ENCODE measurements around the gene PPP1R27.

PPP1R27 gene, protein sequence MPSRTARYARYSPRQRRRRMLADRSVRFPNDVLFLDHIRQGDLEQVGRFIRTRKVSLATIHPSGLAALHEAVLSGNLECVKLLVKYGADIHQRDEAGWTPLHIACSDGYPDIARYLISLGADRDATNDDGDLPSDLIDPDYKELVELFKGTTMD

DNA sequence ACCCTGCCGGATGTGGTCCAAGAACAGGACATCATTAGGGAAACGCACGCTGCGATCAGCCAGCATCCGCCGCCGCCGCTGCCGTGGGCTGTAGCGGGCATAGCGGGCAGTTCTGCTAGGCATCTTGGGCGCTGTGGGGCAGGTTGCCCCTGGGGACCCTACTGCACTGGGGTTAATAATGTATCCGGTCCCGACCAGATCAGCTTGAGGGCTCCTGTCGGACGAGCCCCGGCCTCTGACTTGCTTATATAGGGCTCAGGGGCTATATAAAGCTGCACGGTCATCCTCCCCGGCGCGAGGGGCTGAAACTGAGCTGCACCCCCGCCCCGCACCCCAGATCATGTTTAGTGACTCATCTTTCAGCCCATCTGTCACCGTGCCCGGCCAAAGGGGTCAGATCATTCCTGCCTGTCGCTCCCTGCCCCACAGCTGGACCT, at the start of gene PPP1R27:
PPP1R27 (minus strand) TSS at position 220 of the 437 bp plus-strand sequence; CDS start at position 123, 97 bp downstream.
- Histone ChIP-seq H3K36me3 (ENCODE audit: control insufficient read depth, insufficient read depth, low read length) (no peaks in the 10 kb centered on the region), H3K4me1 (ENCODE audit: control insufficient read depth, insufficient read depth, low read length) (no peaks in the 10 kb centered on the region)

DNA sequence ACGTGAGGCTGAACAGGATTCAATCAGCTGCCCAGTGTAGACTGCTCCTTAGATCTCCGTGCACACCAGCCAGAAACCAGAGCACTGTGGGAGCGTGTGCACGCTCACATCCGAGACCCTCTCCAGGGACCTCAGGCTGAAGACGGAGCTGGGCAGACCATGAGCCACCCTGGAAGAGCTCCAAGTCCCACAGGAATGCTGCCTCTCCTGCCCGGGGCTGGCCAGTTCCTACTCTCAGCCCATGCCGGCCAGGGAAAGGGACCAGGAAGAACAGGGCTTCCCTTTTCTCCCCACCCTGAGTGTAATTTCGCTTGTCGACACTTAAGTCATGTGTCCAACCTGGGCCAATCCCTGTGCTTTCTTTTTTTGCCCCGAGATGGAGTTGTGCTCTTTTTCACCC, 49.7 kb upstream of the PPP1R27 start:
- Histone ChIP-seq H3K27me3 (ENCODE audit: control insufficient read depth, insufficient read depth, low read length) (no peaks in the 10 kb centered on the region), H3K36me3 (ENCODE audit: control insufficient read depth, insufficient read depth, low read length) (peaks cover 45% of the 10 kb centered on the region), H3K4me1 (ENCODE audit: control insufficient read depth, insufficient read depth, low read length) (no peaks in the 10 kb centered on the region), H3K9me3 (ENCODE audit: control insufficient read depth, insufficient read depth, low read length) (no peaks in the 10 kb centered on the region), H3K9ac (ENCODE audit: low read depth, low read length) (no peak overlapping the region), H3K4me3 (ENCODE audit: low read depth, low read length) (no peak overlapping the region)

More for the DNA sequence above, at the start of gene PPP1R27:
- H3K9me3 ChIP-seq (ENCODE audit: control insufficient read depth, insufficient read depth, low read length) = no peaks in the 10 kb centered on the region
- H3K27me3 ChIP-seq (ENCODE audit: control insufficient read depth, insufficient read depth, low read length) = no peaks in the 10 kb centered on the region
- H3K4me3 ChIP-seq (ENCODE audit: low read depth, low read length) = peak within 1 kb of the TSS; percentile 84
- peak within 1 kb of the TSS; percentile 92 for H3K9ac ChIP-seq (ENCODE audit: low read depth, low read length)

DNA sequence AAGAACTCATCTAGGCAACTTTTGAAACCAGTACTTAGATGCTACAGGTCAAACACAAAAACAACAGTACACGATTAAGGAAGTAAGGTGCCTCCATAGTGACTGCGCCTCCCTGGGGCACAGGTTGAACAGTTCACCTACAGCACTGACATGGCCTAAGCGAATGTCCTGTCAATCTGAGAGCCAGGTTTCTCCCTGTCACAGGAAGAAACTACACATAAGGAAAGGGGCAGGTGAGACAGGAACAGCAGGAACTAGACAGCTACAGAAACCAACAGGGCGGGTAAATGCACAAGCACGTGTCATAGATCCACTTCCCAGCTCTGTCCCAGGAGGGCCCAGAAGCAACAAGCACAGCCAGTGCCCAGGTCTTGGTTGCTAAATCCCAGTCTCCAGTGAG, 44.3 kb upstream of the PPP1R27 start:
- Histone ChIP-seq H3K9me3 (ENCODE audit: control insufficient read depth, insufficient read depth, low read length) (no peaks in the 10 kb centered on the region), H3K4me1 (ENCODE audit: control insufficient read depth, insufficient read depth, low read length) (no peaks in the 10 kb centered on the region), H3K9ac (ENCODE audit: low read depth, low read length) (no peak overlapping the region), H3K36me3 (ENCODE audit: control insufficient read depth, insufficient read depth, low read length) (peaks cover 14% of the 10 kb centered on the region), H3K4me3 (ENCODE audit: low read depth, low read length) (no peak overlapping the region), H3K27me3 (ENCODE audit: control insufficient read depth, insufficient read depth, low read length) (no peaks in the 10 kb centered on the region)

DNA sequence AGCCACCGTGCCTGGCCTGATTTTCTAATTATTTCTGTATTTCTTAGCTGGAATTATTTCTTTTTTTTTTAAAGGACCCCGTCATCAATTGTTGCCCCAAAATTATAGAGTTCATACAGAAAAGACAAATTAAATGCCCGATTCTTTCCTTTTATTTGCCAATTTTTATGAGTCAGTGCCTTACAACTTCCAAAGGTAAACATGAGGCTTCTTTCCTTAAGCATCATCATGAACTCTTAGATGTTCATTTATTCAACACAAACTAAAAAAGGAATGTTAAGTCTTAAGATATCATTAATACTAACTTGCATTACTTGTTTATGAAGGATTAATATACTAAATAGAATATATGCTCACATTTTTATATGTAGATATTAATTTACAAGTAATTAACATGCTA, 43.4 kb upstream of the PPP1R27 start:
- H3K36me3 ChIP-seq (ENCODE audit: control insufficient read depth, insufficient read depth, low read length) = peaks cover 12% of the 10 kb centered on the region
- no peaks in the 10 kb centered on the region for H3K27me3 ChIP-seq (ENCODE audit: control insufficient read depth, insufficient read depth, low read length)

DNA sequence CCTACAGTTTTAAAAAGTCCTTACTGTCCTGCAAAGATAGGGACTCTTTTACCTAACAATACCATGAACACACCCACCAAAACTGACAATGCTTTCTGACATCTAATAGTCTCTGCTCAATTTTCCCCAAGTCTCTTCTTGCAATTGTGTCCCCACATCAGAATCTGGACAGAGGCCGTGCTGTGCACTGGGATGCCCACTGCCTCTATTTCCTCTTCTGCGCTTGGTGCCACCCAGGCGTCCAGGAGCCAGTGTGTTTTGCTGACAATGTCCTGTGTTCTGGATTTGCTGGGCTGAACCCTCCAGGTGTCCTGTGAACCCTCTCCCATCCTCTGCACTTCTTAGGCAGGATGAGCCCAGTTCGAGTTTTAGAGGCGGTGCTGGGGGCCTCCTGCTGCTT, 42.7 kb upstream of the PPP1R27 start:
- no peak overlapping the region for H3K4me3 ChIP-seq (ENCODE audit: low read depth, low read length)
- H3K9ac ChIP-seq (ENCODE audit: low read depth, low read length) = no peak overlapping the region
- H3K36me3 ChIP-seq (ENCODE audit: control insufficient read depth, insufficient read depth, low read length) = peaks cover 11% of the 10 kb centered on the region

More for the DNA sequence above, 43.4 kb upstream of the PPP1R27 start:
- Histone ChIP-seq H3K4me3 (ENCODE audit: low read depth, low read length) (no peak overlapping the region), H3K9me3 (ENCODE audit: control insufficient read depth, insufficient read depth, low read length) (no peaks in the 10 kb centered on the region), H3K4me1 (ENCODE audit: control insufficient read depth, insufficient read depth, low read length) (no peaks in the 10 kb centered on the region), H3K9ac (ENCODE audit: low read depth, low read length) (no peak overlapping the region)

DNA sequence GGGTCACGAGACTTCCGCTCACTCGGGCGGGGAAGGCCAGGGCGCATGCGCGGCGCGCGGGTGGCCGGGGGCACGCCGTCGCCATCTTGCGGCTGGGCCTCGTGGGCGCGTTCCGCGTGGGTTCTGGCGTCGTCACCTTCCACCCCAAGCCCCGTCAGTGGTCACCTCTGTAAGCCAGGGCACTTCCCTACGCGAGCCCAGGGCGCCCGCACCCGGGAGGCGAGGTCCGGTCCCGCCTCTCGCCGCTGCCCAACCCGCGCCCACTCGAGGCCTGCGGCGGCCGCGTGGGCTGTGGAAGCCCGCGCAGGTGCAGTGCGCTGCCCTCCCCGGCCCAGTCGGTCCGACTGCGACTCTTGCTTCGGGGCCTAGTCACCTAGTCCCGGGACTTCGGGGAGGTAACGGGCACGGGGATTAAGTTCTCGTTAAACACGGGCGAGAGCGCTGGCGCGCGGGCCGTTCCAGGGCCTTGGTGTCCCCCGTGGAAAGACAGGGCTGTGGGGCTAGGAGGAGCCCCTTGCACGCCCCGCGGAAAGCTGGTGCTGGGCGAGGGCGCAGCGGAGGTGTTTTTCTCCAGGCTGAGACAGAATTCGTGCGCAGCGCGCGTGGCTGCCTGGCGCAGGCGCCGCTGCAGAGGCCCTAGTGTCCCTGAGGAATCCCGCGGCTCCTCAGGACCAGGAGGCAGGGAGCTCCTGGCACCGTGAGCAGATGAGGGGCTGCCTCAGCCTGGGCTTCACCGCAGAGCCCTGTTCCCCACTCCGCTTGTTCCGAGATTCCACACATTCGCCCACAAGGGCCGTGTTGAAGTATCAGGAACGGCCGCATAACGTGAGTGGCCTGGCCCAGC, 36.8 kb upstream of the PPP1R27 start:
- Histone ChIP-seq H3K9me3 (ENCODE audit: control insufficient read depth, insufficient read depth, low read length) (no peaks in the 10 kb centered on the region), H3K4me1 (ENCODE audit: control insufficient read depth, insufficient read depth, low read length) (no peaks in the 10 kb centered on the region), H3K27me3 (ENCODE audit: control insufficient read depth, insufficient read depth, low read length) (no peaks in the 10 kb centered on the region), H3K9ac (ENCODE audit: low read depth, low read length) (peak overlapping the region; percentile 98), H3K4me3 (ENCODE audit: low read depth, low read length) (peak overlapping the region; percentile 91), H3K36me3 (ENCODE audit: control insufficient read depth, insufficient read depth, low read length) (peaks cover 12% of the 10 kb centered on the region)

More for the DNA sequence above, 42.7 kb upstream of the PPP1R27 start:
- Histone ChIP-seq H3K27me3 (ENCODE audit: control insufficient read depth, insufficient read depth, low read length) (no peaks in the 10 kb centered on the region), H3K4me1 (ENCODE audit: control insufficient read depth, insufficient read depth, low read length) (no peaks in the 10 kb centered on the region), H3K9me3 (ENCODE audit: control insufficient read depth, insufficient read depth, low read length) (no peaks in the 10 kb centered on the region)

DNA sequence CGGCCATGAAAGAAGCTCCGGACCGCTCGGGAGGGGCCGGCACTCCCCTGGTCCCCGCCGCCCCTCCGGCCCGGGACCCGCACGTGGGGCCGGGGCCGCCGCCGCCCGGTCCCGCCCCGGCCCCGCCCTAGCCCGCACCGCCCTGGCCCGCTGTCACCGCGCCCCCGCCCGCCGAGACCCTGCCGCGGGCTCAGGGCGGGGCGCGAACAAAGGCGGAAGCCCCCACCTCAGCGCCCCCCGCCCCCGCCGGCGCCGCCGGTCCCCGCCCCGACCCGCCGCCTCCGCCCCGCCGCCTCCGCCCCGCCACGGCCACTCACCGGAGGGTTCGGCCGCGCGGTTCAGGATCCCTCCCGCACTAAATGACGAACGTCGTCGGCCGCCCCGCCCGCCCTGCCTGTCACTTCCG, 36.1 kb upstream of the PPP1R27 start, which contains the start of gene ARHGDIA:
ARHGDIA (minus strand) TSS at position 357 of the 406 bp plus-strand sequence. CDS start 1,407 bp downstream, outside the sequence.
- peaks cover 16% of the 10 kb centered on the region for H3K36me3 ChIP-seq (ENCODE audit: control insufficient read depth, insufficient read depth, low read length)
- peak within 1 kb of the TSS; percentile 91 for H3K4me3 ChIP-seq (ENCODE audit: low read depth, low read length)
- H3K9ac ChIP-seq (ENCODE audit: low read depth, low read length) = peak within 1 kb of the TSS; percentile 98
- H3K27me3 ChIP-seq (ENCODE audit: control insufficient read depth, insufficient read depth, low read length) = no peaks in the 10 kb centered on the region
- H3K4me1 ChIP-seq (ENCODE audit: control insufficient read depth, insufficient read depth, low read length) = no peaks in the 10 kb centered on the region
- H3K9me3 ChIP-seq (ENCODE audit: control insufficient read depth, insufficient read depth, low read length) = no peaks in the 10 kb centered on the region

DNA sequence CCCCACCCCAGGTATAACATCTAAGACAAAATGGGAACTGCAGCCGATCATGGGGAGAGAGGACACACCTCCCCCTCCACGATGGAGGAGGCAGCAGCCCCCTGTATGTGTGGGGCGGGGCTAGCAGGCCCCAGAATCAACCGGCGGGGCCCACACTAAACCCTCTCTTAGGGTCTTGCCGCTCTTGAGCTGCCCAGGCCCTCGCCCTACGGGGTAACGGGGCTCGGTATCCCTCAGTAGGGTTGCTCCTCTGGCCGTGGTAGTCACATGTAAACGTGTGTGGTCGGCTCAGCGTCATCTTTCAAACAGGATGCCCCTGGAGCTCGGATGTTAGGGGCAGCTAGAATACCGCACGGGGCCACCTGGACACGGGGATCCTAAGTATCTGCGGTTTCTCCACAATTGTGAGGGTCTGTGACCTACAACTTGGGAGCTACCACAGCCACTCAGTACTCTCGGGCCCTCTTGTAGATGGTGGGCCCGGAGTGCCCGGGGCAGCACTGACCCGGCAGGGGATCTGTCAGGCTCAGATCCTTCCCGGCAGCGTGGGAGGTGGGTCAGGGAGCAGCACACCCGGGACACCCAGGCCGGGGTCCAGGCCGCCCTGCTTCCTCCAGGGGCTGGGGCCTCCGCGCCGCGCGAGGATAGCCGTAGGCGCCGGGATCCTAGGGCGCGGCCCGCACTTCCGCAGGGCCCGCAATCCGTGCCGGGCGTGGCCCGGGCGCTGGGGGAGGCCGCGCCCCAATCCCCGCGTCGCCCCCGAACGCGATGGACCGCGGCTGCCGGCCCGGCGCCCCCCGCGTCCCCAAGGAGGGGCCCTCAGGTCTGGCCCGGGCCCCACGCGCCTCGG, 35.5 kb upstream of the PPP1R27 start:
- H3K9me3 ChIP-seq (ENCODE audit: control insufficient read depth, insufficient read depth, low read length) = no peaks in the 10 kb centered on the region
- no peaks in the 10 kb centered on the region for H3K4me1 ChIP-seq (ENCODE audit: control insufficient read depth, insufficient read depth, low read length)
- no peaks in the 10 kb centered on the region for H3K27me3 ChIP-seq (ENCODE audit: control insufficient read depth, insufficient read depth, low read length)
- H3K4me3 ChIP-seq (ENCODE audit: low read depth, low read length) = peak overlapping the region; percentile 81
- H3K9ac ChIP-seq (ENCODE audit: low read depth, low read length) = peak overlapping the region; percentile 89
- peaks cover 21% of the 10 kb centered on the region for H3K36me3 ChIP-seq (ENCODE audit: control insufficient read depth, insufficient read depth, low read length)

DNA sequence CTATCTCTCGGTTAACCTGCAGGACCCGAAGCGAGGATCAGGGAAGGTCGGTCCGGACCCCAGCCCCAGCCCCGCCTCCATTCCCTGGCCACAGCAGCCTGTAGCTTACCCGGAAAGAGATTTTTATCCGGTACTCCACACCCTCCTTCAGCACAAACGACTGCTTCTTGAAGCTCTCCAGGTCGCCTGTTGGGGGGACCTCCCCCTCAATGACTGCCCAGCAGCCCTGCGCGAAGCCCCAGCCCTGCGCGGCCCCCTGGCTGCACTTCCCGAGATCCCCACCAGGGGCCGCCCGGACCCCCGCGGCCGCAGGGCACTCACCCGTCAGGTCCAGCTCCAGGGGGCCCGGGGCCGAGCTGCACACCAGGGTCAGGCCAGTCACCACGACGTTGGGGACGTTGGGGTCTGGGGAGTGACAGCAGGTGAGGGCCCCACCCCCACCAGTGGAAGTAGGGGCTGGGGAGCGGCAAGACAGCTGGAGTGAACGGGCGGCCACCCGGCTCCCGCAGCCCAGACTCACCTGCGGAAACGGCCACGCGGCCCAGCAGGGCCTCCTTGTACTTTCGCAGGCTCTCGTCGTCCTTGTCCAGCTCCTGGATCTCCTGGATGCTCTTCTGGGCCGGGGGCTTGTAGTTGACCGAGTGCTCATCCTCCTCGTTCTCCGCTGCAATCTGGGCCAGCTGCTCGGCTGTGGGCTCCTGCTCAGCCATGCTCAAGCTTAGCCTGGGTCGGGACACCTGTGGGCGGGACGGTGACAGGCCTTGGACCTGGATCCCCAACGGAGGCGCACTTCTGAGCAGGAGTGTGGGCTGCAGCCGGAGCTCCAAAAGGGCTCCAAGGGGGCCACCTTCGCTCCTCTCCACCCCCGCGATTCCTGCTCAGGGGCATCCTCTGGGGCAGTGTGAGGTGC, 34.6 kb upstream of the PPP1R27 start:
- no peaks in the 10 kb centered on the region for H3K27me3 ChIP-seq (ENCODE audit: control insufficient read depth, insufficient read depth, low read length)
- peaks cover 25% of the 10 kb centered on the region for H3K36me3 ChIP-seq (ENCODE audit: control insufficient read depth, insufficient read depth, low read length)
- peak overlapping the region; percentile 89 for H3K9ac ChIP-seq (ENCODE audit: low read depth, low read length)
- no peaks in the 10 kb centered on the region for H3K9me3 ChIP-seq (ENCODE audit: control insufficient read depth, insufficient read depth, low read length)
- H3K4me1 ChIP-seq (ENCODE audit: control insufficient read depth, insufficient read depth, low read length) = no peaks in the 10 kb centered on the region
- H3K4me3 ChIP-seq (ENCODE audit: low read depth, low read length) = peak overlapping the region; percentile 81

DNA sequence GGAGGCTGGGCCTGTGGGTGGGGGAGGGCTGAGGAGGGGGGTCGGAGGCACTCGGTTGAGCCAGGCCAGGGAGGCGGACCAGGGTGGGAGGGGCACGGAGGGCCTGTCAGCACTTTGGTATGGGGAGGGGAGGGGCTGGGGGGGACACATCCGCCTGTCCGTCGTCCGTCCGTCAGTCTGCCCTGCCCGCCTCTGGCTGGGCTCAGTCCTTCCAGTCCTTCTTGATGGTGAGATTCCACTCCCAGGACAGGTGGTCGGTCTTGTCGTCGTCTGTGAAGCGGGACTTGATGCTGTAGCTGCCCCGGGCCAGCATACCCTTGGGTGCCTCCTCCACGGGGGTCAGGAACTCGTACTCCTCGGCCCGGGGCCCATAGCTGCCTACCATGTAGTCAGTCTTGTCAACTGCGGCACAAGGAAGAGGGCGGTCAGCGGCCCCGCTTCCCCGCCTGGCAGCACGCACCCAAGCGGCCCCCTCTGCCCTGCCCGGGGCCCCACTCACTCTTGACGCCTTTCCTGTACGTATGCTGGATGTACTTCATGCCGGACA, 33.9 kb upstream of the PPP1R27 start:
- no peaks in the 10 kb centered on the region for H3K9me3 ChIP-seq (ENCODE audit: control insufficient read depth, insufficient read depth, low read length)
- H3K27me3 ChIP-seq (ENCODE audit: control insufficient read depth, insufficient read depth, low read length) = no peaks in the 10 kb centered on the region
- H3K4me1 ChIP-seq (ENCODE audit: control insufficient read depth, insufficient read depth, low read length) = no peaks in the 10 kb centered on the region
- H3K36me3 ChIP-seq (ENCODE audit: control insufficient read depth, insufficient read depth, low read length) = peaks cover 29% of the 10 kb centered on the region
- H3K4me3 ChIP-seq (ENCODE audit: low read depth, low read length) = no peak overlapping the region
- peak overlapping the region; percentile 26 for H3K9ac ChIP-seq (ENCODE audit: low read depth, low read length)

All from iPS-15b (cell line).